ENCODE data around the gene TMBIM4. TPM values are rescaled to one million over a fixed set of nuclear protein-coding genes. Genes with fewer than 3 reads are reported as not detected.

The TMBIM4 gene
- total RNA-seq, 2 experiments from 2014 or later: 24.1 to 24.2 TPM

- H3K9me3 ChIP-seq (ENCODE audit: control insufficient read depth in 1 of 2, insufficient read depth in 1 of 2, low read length in 2 of 2): peaks cover 0 to 8% of the 10 kb centered on the region in 2 experiments
- Mint-ChIP-seq H3K36me3 (ENCODE audit: low read depth) (no peaks in the 10 kb centered on the region), H3K27ac (no peak overlapping the region), H3K9me3 (peaks cover 2% of the 10 kb centered on the region), H3K4me3 (peak overlapping the region; percentile 55), H3K27me3 (peaks cover 60% of the 10 kb centered on the region), H3K4me1 (ENCODE audit: low read depth) (peaks cover 13% of the 10 kb centered on the region)
- POLR2A ChIA-PET: interaction anchor here (1.5 to 1.9 kb wide), 2 partner anchors 20 to 58 kb away, joined by 3 to 9 read pairs; partner anchors contain the start of gene TMBIM4
- peak overlapping the region; percentile 39 for H3K4me3 ChIP-seq (ENCODE audit: low read length)
- CTCF ChIA-PET: interaction anchor here (1.3 kb wide), 1 partner anchor 20 kb away, joined by 3 read pairs; no protein-coding TSS in a partner anchor
- intact Hi-C loops (cut with DNase I, micrococcal nuclease): no loop called here
- no peaks in the 10 kb centered on the region for H3K36me3 ChIP-seq (ENCODE audit: insufficient read depth, low read length)
- DNase-seq (no peak), ATAC-seq (ENCODE audit: poor library complexity) (no peak)
- peaks cover 28 to 36% of the 10 kb centered on the region in 2 experiments for H3K27me3 ChIP-seq (ENCODE audit: control insufficient read depth in 1 of 2, insufficient read depth in 2 of 2, low read length in 2 of 2)
- TF ChIP-seq, protein P1, sequence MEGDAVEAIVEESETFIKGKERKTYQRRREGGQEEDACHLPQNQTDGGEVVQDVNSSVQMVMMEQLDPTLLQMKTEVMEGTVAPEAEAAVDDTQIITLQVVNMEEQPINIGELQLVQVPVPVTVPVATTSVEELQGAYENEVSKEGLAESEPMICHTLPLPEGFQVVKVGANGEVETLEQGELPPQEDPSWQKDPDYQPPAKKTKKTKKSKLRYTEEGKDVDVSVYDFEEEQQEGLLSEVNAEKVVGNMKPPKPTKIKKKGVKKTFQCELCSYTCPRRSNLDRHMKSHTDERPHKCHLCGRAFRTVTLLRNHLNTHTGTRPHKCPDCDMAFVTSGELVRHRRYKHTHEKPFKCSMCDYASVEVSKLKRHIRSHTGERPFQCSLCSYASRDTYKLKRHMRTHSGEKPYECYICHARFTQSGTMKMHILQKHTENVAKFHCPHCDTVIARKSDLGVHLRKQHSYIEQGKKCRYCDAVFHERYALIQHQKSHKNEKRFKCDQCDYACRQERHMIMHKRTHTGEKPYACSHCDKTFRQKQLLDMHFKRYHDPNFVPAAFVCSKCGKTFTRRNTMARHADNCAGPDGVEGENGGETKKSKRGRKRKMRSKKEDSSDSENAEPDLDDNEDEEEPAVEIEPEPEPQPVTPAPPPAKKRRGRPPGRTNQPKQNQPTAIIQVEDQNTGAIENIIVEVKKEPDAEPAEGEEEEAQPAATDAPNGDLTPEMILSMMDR (IDR thresholded peaks at IDR 0.05): no peak
- no peak overlapping the region for H3K27ac ChIP-seq (ENCODE audit: low read depth in 1 of 2, low read length in 2 of 2)
- H3K4me1 ChIP-seq (ENCODE audit: insufficient read depth, low read length): peaks cover 9% of the 10 kb centered on the region
Measured at GRCh38 chr12:66189486-66189843, 19.7 kb upstream of the TMBIM4 start.

- H3K4me1 Mint-ChIP-seq (ENCODE audit: low read depth): peaks cover 13% of the 10 kb centered on the region
- H3K4me1 ChIP-seq (ENCODE audit: insufficient read depth, low read length): peaks cover 9% of the 10 kb centered on the region
- peaks cover 28 to 36% of the 10 kb centered on the region in 2 experiments for H3K27me3 ChIP-seq (ENCODE audit: control insufficient read depth in 1 of 2, insufficient read depth in 2 of 2, low read length in 2 of 2)
- H3K27ac ChIP-seq (ENCODE audit: low read depth in 1 of 2, low read length in 2 of 2): peak within 1 kb of the TSS in 1 of 2 donors; percentile 52
- peaks cover 2% of the 10 kb centered on the region for H3K9me3 Mint-ChIP-seq
- H3K9me3 ChIP-seq (ENCODE audit: control insufficient read depth in 1 of 2, insufficient read depth in 1 of 2, low read length in 2 of 2): peaks cover 0 to 8% of the 10 kb centered on the region in 2 experiments
- TF ChIP-seq, protein P1 (IDR thresholded peaks at IDR 0.05): no peak
- peak within 1 kb of the TSS; percentile 77 for H3K4me3 Mint-ChIP-seq
- no peak within 1 kb of the TSS for H3K27ac Mint-ChIP-seq
- no peaks in the 10 kb centered on the region for H3K36me3 Mint-ChIP-seq (ENCODE audit: low read depth)
- CTCF ChIA-PET: interaction anchor here (1.3 kb wide), 1 partner anchor 20 kb away, joined by 3 read pairs; no protein-coding TSS in a partner anchor
- H3K27me3 Mint-ChIP-seq: peaks cover 63% of the 10 kb centered on the region
- ATAC-seq (ENCODE audit: poor library complexity): peak; percentile 61
- H3K36me3 ChIP-seq (ENCODE audit: insufficient read depth, low read length): no peaks in the 10 kb centered on the region
- DNase-seq: peak in 10 of 14 experiments; percentile 1 to 81 (median 20)
- POLR2A ChIA-PET: interaction anchor here (1.5 to 1.9 kb wide), 2 partner anchors 20 to 58 kb away, joined by 3 to 9 read pairs; partner anchors contain the start of gene TMBIM4
- H3K4me3 ChIP-seq (ENCODE audit: low read length): peak within 1 kb of the TSS; percentile 53
- intact Hi-C loops (cut with DNase I, micrococcal nuclease): no loop called here
Measured at GRCh38 chr12:66188584-66189485, 19.0 kb upstream of the TMBIM4 start, which contains the start of gene IRAK3. Gene IRAK3, plus strand, starts transcription at chr12:66189214. Its CDS starts 86 bp downstream, at chr12:66189300.

GRCh38 chr12:66187821-66188220 lies 18.0 kb upstream of the TMBIM4 start:
- no peak overlapping the region for H3K27ac ChIP-seq (ENCODE audit: low read depth in 1 of 2, low read length in 2 of 2)
- DNase-seq (peak in 2 of 14 experiments; percentile 34 to 35), ATAC-seq (ENCODE audit: poor library complexity) (no peak)
- Mint-ChIP-seq H3K27me3 (peaks cover 69% of the 10 kb centered on the region), H3K4me1 (ENCODE audit: low read depth) (peaks cover 13% of the 10 kb centered on the region), H3K9me3 (peaks cover 2% of the 10 kb centered on the region), H3K27ac (no peak overlapping the region), H3K36me3 (ENCODE audit: low read depth) (no peaks in the 10 kb centered on the region), H3K4me3 (peak overlapping the region; percentile 21)
- intact Hi-C loops (cut with DNase I, micrococcal nuclease): no loop called here
- POLR2A ChIA-PET: interaction anchor here (1.3 kb wide), 1 partner anchor 18 kb away, joined by 5 read pairs; the partner anchor contains the start of gene TMBIM4
- H3K27me3 ChIP-seq (ENCODE audit: control insufficient read depth in 1 of 2, insufficient read depth in 2 of 2, low read length in 2 of 2): peaks cover 28 to 42% of the 10 kb centered on the region in 2 experiments
- peaks cover 9% of the 10 kb centered on the region for H3K4me1 ChIP-seq (ENCODE audit: insufficient read depth, low read length)
- TF ChIP-seq, protein P1 (IDR thresholded peaks at IDR 0.05): no peak
- H3K4me3 ChIP-seq (ENCODE audit: low read length): no peak overlapping the region
- CTCF ChIA-PET: no interaction called here
- H3K9me3 ChIP-seq (ENCODE audit: control insufficient read depth in 1 of 2, insufficient read depth in 1 of 2, low read length in 2 of 2): peaks cover 0 to 8% of the 10 kb centered on the region in 2 experiments
- no peaks in the 10 kb centered on the region for H3K36me3 ChIP-seq (ENCODE audit: insufficient read depth, low read length)
